IMR-90 (cell line): ENCODE results near the gene SLC2A6. TPM values are rescaled to one million over a fixed set of nuclear protein-coding genes. Genes with fewer than 3 reads are reported as not detected.

Experiments used
- ATAC-seq: fragments of 200-7000 bp; cut with Tn5 transposase; 2 replicates; pipeline ENCODE4 v1.9.1; 2020; ENCODE audit warnings: low read depth, mild to moderate bottlenecking, moderate library complexity
- BruUV-seq: library from RNA; stranded (reverse); fragments of 400-500 nt; replicated peaks from 2 replicates; lab custom pipeline; 2021; lab: Mats Ljungman, UMichigan
- CTCF ChIA-PET: fragments of 300-600 bp; formaldehyde crosslinking; extraction: SDS; loops from one replicate; lab custom pipeline; 2021; ENCODE audit warnings: antibody characterized with exemption; lab: Yijun Ruan, JAX
- POLR2A ChIA-PET: fragments of 300-600 bp; sonication (Branson Sonifier 250); formaldehyde crosslinking; loops from one replicate; lab custom pipeline; 2022; ENCODE audit warnings: antibody characterized with exemption; ENCODE audit not compliant: unreplicated experiment; lab: Charles Lee
- DNase-seq: peaks from one replicate; pipeline ENCODE4 v3.0.0; 2013
- H2AFZ ChIP-seq: replicated peaks from 2 replicates; pipeline ENCODE3; 2013; ENCODE audit warnings: low read length, mild to moderate bottlenecking; ENCODE audit not compliant: poor library complexity
- H2AK5ac ChIP-seq: 2 replicates; pipeline ENCODE4 v1.6.1; 2013; ENCODE audit warnings: low read depth, low read length, inconsistent platforms
- H2AK9ac ChIP-seq: replicated peaks from 2 replicates; pipeline ENCODE3; 2013; ENCODE audit warnings: mild to moderate bottlenecking, low read depth, low read length, moderate library complexity; ENCODE audit not compliant: poor library complexity
- H2BK120ac ChIP-seq: 2 replicates; pipeline ENCODE4 v1.6.1; 2013; ENCODE audit warnings: low read depth, low read length, inconsistent platforms
- H2BK15ac ChIP-seq: 3 replicates; pipeline ENCODE4 v1.6.1; 2013; ENCODE audit warnings: low read depth, low read length, inconsistent platforms
- H2BK20ac ChIP-seq: 2 replicates; pipeline ENCODE4 v1.6.1; 2013; ENCODE audit warnings: low read depth, mild to moderate bottlenecking, inconsistent platforms, low read length, moderate library complexity
- H2BK5ac ChIP-seq: 2 replicates; pipeline ENCODE4 v1.6.1; 2013; ENCODE audit warnings: mild to moderate bottlenecking, low read depth, low read length, inconsistent platforms; ENCODE audit not compliant: poor library complexity, severe bottlenecking
- H3K14ac ChIP-seq: replicated peaks from 2 replicates; pipeline ENCODE4 v1.6.1; 2013; ENCODE audit warnings: low read depth, low read length, inconsistent platforms
- H3K18ac ChIP-seq: 2 replicates; pipeline ENCODE4 v1.6.1; 2013; ENCODE audit warnings: low read depth, low read length, control low read depth
- H3K23ac ChIP-seq: 2 replicates; pipeline ENCODE4 v1.6.1; 2013; ENCODE audit warnings: low read depth, low read length, inconsistent platforms
- H3K27ac ChIP-seq: 2 replicates; pipeline ENCODE4 v1.5.1; 2013; ENCODE audit warnings: mild to moderate bottlenecking, control low read depth, low read length; ENCODE audit not compliant: insufficient read depth
- H3K27me3 ChIP-seq: 2 replicates; pipeline ENCODE4 v1.6.1; 2013; ENCODE audit warnings: low read length; ENCODE audit not compliant: control insufficient read depth, insufficient read depth
- H3K36me3 ChIP-seq: 2 replicates; pipeline ENCODE4 v1.6.1; 2013; ENCODE audit warnings: low read length, mixed read lengths; ENCODE audit not compliant: control insufficient read depth, insufficient read depth
- H3K4ac ChIP-seq: 2 replicates; pipeline ENCODE4 v1.6.1; 2013; ENCODE audit warnings: low read depth, low read length, inconsistent platforms
- H3K4me1 ChIP-seq: 2 replicates; pipeline ENCODE4 v1.6.1; 2013; ENCODE audit warnings: low read length, mixed read lengths; ENCODE audit not compliant: control insufficient read depth, insufficient read depth
- H3K4me2 ChIP-seq: 2 replicates; pipeline ENCODE4 v1.6.1; 2013; ENCODE audit warnings: low read depth, mild to moderate bottlenecking, control low read depth, low read length, moderate library complexity
- H3K4me3 ChIP-seq: 2 replicates; pipeline ENCODE4 v1.5.1; 2013; ENCODE audit warnings: low read depth, mild to moderate bottlenecking, control low read depth, low read length, moderate library complexity; ENCODE audit not compliant: insufficient read depth
- H3K56ac ChIP-seq: 2 replicates; pipeline ENCODE4 v1.6.1; 2013; ENCODE audit warnings: low read length, inconsistent platforms; ENCODE audit not compliant: insufficient read depth; ENCODE audit errors: extremely low read depth
- H3K79me1 ChIP-seq, 2 experiments: 2 replicates each; pipeline ENCODE4 v1.6.1; 2013; ENCODE audit warnings: low read length in 2 of 2, inconsistent platforms in 1 of 2, low read depth in 1 of 2
- H3K9ac ChIP-seq: 2 replicates; pipeline ENCODE4 v1.6.1; 2013; ENCODE audit warnings: low read depth, low read length, control low read depth
- H3K9me1 ChIP-seq: 2 replicates; pipeline ENCODE4 v1.6.1; 2013; ENCODE audit warnings: low read length, inconsistent platforms; ENCODE audit not compliant: insufficient read depth
- H3K9me3 ChIP-seq: 2 replicates; pipeline ENCODE4 v1.6.1; 2013; ENCODE audit warnings: low read length; ENCODE audit not compliant: control insufficient read depth, insufficient read depth
- H4K20me1 ChIP-seq: 2 replicates; pipeline ENCODE4 v1.6.1; 2013; ENCODE audit warnings: low read length, inconsistent platforms; ENCODE audit not compliant: insufficient read depth
- H4K5ac ChIP-seq: 2 replicates; pipeline ENCODE4 v1.6.1; 2013; ENCODE audit warnings: mild to moderate bottlenecking, low read depth, low read length, control low read depth
- H4K8ac ChIP-seq, 2 experiments: 2 replicates each; pipeline ENCODE4 v1.6.1; 2013; ENCODE audit warnings: low read depth in 2 of 2, low read length in 2 of 2, control low read depth in 1 of 2, inconsistent platforms in 1 of 2
- H4K91ac ChIP-seq: 2 replicates; pipeline ENCODE4 v1.6.1; 2013; ENCODE audit warnings: low read depth, low read length, inconsistent platforms; ENCODE audit not compliant: insufficient read depth
- CEBPB ChIP-seq: IDR thresholded peaks from 2 replicates; pipeline ENCODE4 v1.6.1; 2012; ENCODE audit warnings: low read depth, low read length, improper control_type of control experiment
- MAFK ChIP-seq: IDR thresholded peaks from 2 replicates; pipeline ENCODE4 v1.6.1; 2012; ENCODE audit warnings: low read depth, low read length, improper control_type of control experiment
- NFE2L2 ChIP-seq: fragments of 150-350 bp; IDR thresholded peaks from 2 replicates; pipeline ENCODE4 v1.6.1; 2016; ENCODE audit warnings: low read depth, mild to moderate bottlenecking, low read length
- POLR2A ChIP-seq: IDR thresholded peaks from 2 replicates; pipeline ENCODE4 v1.6.1; 2012; ENCODE audit warnings: mild to moderate bottlenecking, low read depth, low read length
- RAD21 ChIP-seq: IDR thresholded peaks from 2 replicates; pipeline ENCODE4 v1.6.1; 2012; ENCODE audit warnings: low read length, improper control_type of control experiment
- SMC3 ChIP-seq: fragments of 150-350 bp; IDR thresholded peaks from 2 replicates; pipeline ENCODE4 v1.6.1; 2016; ENCODE audit warnings: low read depth, mild to moderate bottlenecking, antibody characterized with exemption, low read length, moderate library complexity
- WGBS, 2 experiments: methylation state at CpG; one replicate each; pipeline versions ENCODE4 v1.1.5 to v1.1.7; 2013; ENCODE audit warnings: missing lambda C conversion rate in 2 of 2; ENCODE audit not compliant: insufficient read length in 1 of 2; ENCODE audit errors: extremely low coverage in 2 of 2; 5-methylcytosine and 5-hydroxymethylcytosine counted together
- dilution Hi-C: fragments of 300-500 bp; cut with HindIII; formaldehyde crosslinking; loops from one replicate; pipeline ENCODE4 v1.14.3; 2018; ENCODE audit warnings: low sequenced_read_pairs; ENCODE audit not compliant: unreplicated experiment
- in situ Hi-C: fragments of 300-500 bp; cut with MboI; formaldehyde crosslinking; loops from 3 replicates; pipeline ENCODE4 v1.14.3; 2019; ENCODE audit warnings: low sequenced_read_pairs, inconsistent platforms, mixed read lengths
- intact Hi-C: fragments of 100-400 bp; cut with micrococcal nuclease; formaldehyde crosslinking; loops from 2 replicates; pipeline ENCODE4 v1.10.0; 2022
- polyA plus RNA-seq, 3 experiments: library from polyadenylated mRNA; depleted of rRNA; stranded (reverse); fragments of >200 nt; gene quantifications; 2 replicates each; pipeline ENCODE4 v1.2.3, GENCODE V29; 2012; ENCODE audit warnings: low replicate concordance in 1 of 3
- total RNA-seq: library from RNA; depleted of rRNA; stranded (reverse); fragments of >200 nt; gene quantifications from 2 replicates; pipeline ENCODE4 v1.2.3, GENCODE V29; 2012
- TF ChIP-seq, protein P1 (sequence below): fragments of 150-350 bp; IDR thresholded peaks from 2 replicates; pipeline ENCODE4 v1.6.1; 2017; ENCODE audit warnings: mild to moderate bottlenecking, antibody characterized with exemption, low read length, low read depth

Gene SLC2A6
- total and polyA plus RNA-seq, 2 of the 4 experiments (the other 2 are of a cell fraction), result 2.9 to 8.5 TPM

DNA sequence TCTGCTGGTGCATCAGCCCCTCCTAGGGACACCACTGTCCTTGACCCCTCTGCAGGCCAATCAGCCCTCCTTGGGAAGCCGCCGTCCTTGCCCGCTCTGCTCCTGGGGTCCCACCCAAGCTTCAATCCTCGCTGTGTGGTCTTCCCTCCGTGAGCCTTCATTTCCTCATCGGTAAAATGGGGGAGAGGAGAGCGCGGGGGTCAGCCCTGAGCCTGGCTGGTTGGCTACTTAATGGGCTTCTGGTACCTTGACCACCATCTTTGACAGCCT, 12.7 kb upstream of the SLC2A6 start:
- H4K91ac ChIP-seq, result no peak overlapping the region
- no peak for DNase-seq
- no peak overlapping the region for H2AK5ac ChIP-seq
- intact Hi-C loops (no loop called here), dilution Hi-C loops (no loop called here), in situ Hi-C loops (loop anchor here (25.0 kb wide), 1 partner anchor 454 kb away; the partner anchor contains the start of gene GTF3C5)
- TF ChIP-seq RAD21 (no peak), NFE2L2 (no peak), CEBPB (no peak), MAFK (no peak), SMC3 (no peak), POLR2A (no peak)
- TF ChIP-seq, protein P1, sequence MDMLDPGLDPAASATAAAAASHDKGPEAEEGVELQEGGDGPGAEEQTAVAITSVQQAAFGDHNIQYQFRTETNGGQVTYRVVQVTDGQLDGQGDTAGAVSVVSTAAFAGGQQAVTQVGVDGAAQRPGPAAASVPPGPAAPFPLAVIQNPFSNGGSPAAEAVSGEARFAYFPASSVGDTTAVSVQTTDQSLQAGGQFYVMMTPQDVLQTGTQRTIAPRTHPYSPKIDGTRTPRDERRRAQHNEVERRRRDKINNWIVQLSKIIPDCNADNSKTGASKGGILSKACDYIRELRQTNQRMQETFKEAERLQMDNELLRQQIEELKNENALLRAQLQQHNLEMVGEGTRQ, result no peak
- H3K4ac ChIP-seq, result no peak overlapping the region
- BruUV-seq, result no TSS peak
- H3K4me3 ChIP-seq, result no peak overlapping the region
- no peak overlapping the region for H3K4me2 ChIP-seq
- H2BK120ac ChIP-seq, result no peak overlapping the region
- H4K20me1 ChIP-seq, result 0 out of 2 replicates have a peak, but pooled peaks cover 5% of the 10 kb centered on the region
- H3K14ac ChIP-seq, result no peak overlapping the region
- no peak overlapping the region for H2BK5ac ChIP-seq
- H4K5ac ChIP-seq, result no peak overlapping the region
- peaks cover 5% of the 10 kb centered on the region; the same call in 1 of the 2 replicates for H3K9me1 ChIP-seq
- no peak for ATAC-seq
- H3K9me3 ChIP-seq, result no peaks in the 10 kb centered on the region
- no peaks in the 10 kb centered on the region for H3K79me1 ChIP-seq
- H3K27me3 ChIP-seq, result peaks cover 37% of the 10 kb centered on the region; the same call in 1 of the 2 replicates
- H3K36me3 ChIP-seq, result no peaks in the 10 kb centered on the region
- WGBS, 2 experiments, result 69% methylated on average over 3 of the region's 8 CpGs; no CpG with 5 or more reads in 1 of the 2 experiments
- H2BK15ac ChIP-seq, result no peak overlapping the region
- ChIA-PET POLR2A (no interaction called here), CTCF (no interaction called here)
- no peak overlapping the region for H3K27ac ChIP-seq
- no peak overlapping the region for H3K56ac ChIP-seq
- no peak overlapping the region for H2BK20ac ChIP-seq
- no peak overlapping the region for H3K23ac ChIP-seq
- no peak overlapping the region for H2AFZ ChIP-seq
- H2AK9ac ChIP-seq, result no peak overlapping the region
- no peak overlapping the region for H3K18ac ChIP-seq
- H3K4me1 ChIP-seq, result peaks cover 4% of the 10 kb centered on the region; the same call in 1 of the 2 replicates
- no peak overlapping the region for H3K9ac ChIP-seq
- H4K8ac ChIP-seq, result no peak overlapping the region
